Measurements from ENCODE around the gene PI16.

PI16 gene

GRCh38 chr6:36968266-36968977 is 13.9 kb downstream of the PI16 start:
- Histone ChIP-seq H3K4me3 (ENCODE audit: low read depth in 1 of 2, low read length in 1 of 2) (no peak overlapping the region), H3K9me3 (no peaks in the 10 kb centered on the region), H3K27ac (no peak overlapping the region), H3K36me3 (peaks cover 73% of the 10 kb centered on the region), H3K27me3 (no peaks in the 10 kb centered on the region), H3K4me1 (ENCODE audit: control insufficient read depth in 1 of 2, insufficient read depth in 1 of 2, low read depth in 1 of 2, low read length in 1 of 2) (peaks cover 4 to 5% of the 10 kb centered on the region in 2 experiments)
- TF ChIP-seq, protein P1, sequence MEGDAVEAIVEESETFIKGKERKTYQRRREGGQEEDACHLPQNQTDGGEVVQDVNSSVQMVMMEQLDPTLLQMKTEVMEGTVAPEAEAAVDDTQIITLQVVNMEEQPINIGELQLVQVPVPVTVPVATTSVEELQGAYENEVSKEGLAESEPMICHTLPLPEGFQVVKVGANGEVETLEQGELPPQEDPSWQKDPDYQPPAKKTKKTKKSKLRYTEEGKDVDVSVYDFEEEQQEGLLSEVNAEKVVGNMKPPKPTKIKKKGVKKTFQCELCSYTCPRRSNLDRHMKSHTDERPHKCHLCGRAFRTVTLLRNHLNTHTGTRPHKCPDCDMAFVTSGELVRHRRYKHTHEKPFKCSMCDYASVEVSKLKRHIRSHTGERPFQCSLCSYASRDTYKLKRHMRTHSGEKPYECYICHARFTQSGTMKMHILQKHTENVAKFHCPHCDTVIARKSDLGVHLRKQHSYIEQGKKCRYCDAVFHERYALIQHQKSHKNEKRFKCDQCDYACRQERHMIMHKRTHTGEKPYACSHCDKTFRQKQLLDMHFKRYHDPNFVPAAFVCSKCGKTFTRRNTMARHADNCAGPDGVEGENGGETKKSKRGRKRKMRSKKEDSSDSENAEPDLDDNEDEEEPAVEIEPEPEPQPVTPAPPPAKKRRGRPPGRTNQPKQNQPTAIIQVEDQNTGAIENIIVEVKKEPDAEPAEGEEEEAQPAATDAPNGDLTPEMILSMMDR (IDR thresholded peaks at IDR 0.05): no peak

- TF ChIP-seq, protein P1 (IDR thresholded peaks at IDR 0.05): no peak
- no peaks in the 10 kb centered on the region for H3K27me3 ChIP-seq
- H3K27ac ChIP-seq: no peak overlapping the region
- H3K4me1 ChIP-seq (ENCODE audit: control insufficient read depth in 1 of 2, insufficient read depth in 1 of 2, low read depth in 1 of 2, low read length in 1 of 2): no peaks in the 10 kb centered on the region
- peaks cover 82% of the 10 kb centered on the region for H3K36me3 ChIP-seq
- no peak overlapping the region for H3K4me3 ChIP-seq (ENCODE audit: low read depth in 1 of 2, low read length in 1 of 2)
- no peaks in the 10 kb centered on the region for H3K9me3 ChIP-seq
Observed at GRCh38 chr6:36969240-36969691, 14.7 kb downstream of the PI16 start.

GRCh38 chr6:36969988-36970891 is 15.7 kb downstream of the PI16 start:
- TF ChIP-seq, protein P1 (IDR thresholded peaks at IDR 0.05): no peak

DNA sequence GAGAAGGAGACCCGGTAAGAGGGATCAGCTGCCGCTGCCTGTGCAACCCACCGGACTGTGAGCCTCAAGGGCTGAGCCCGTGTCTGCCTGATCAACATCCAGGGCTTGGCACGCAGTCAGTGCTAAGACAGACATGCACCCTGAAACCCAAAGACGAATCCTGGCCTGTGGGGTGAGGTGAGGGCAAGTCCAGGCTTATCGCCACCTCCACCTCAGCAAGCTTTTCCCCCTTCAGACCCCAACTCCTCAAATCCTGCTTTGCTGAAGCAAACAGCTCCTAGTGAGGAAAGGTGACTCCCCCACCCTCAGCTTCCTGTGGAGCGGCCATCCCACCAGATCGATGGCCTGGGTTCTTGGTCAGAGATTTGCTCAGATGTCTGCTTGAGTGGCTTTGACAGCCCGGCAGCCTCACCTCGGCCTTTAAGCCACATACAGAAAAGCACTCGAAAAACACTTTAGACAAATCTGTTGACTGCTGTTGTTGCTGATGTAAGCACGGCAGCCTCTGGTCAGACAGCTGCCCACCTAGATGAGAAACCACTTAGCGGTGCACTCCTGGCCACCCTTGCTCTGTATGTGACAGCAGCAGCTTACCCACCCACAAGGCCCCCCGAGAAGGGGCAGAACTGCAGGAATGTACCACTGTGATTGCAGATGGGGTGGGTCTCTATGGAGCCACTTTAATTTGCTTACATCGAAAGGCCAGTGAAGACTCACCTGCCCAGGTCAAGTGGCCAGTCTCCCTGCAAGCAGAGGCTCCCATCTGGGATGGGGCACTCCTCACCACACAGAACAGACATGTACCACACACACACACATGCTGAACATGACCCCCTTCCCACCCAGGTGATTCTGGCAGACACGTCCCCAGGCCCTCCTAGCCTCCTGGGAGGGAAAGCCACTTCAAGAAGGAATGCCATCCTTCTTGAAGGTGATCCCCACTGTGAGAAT is 16.6 kb downstream of the PI16 start:
- no peaks in the 10 kb centered on the region for H3K27me3 ChIP-seq
- TF ChIP-seq, protein P1 (IDR thresholded peaks at IDR 0.05): no peak
- H3K36me3 ChIP-seq: peaks cover 98% of the 10 kb centered on the region
- no peaks in the 10 kb centered on the region for H3K9me3 ChIP-seq
- H3K27ac ChIP-seq: no peak overlapping the region
- no peaks in the 10 kb centered on the region for H3K4me1 ChIP-seq (ENCODE audit: control insufficient read depth in 1 of 2, insufficient read depth in 1 of 2, low read depth in 1 of 2, low read length in 1 of 2)
- no peak overlapping the region for H3K4me3 ChIP-seq (ENCODE audit: low read depth in 1 of 2, low read length in 1 of 2)

More at GRCh38 chr6:36969988-36970891, 15.7 kb downstream of the PI16 start:
- H3K4me1 ChIP-seq (ENCODE audit: control insufficient read depth in 1 of 2, insufficient read depth in 1 of 2, low read depth in 1 of 2, low read length in 1 of 2): no peaks in the 10 kb centered on the region
- peaks cover 91% of the 10 kb centered on the region for H3K36me3 ChIP-seq
- no peaks in the 10 kb centered on the region for H3K9me3 ChIP-seq
- H3K27ac ChIP-seq: no peak overlapping the region
- H3K27me3 ChIP-seq: no peaks in the 10 kb centered on the region
- H3K4me3 ChIP-seq (ENCODE audit: low read depth in 1 of 2, low read length in 1 of 2): no peak overlapping the region
